Hepatocyte (in vitro differentiated cells): ENCODE data around the gene PALLD.

Experiments used
- CTCF ChIP-seq: fragments of 200-600 bp; sonication (generic); IDR thresholded peaks from 2 replicates; pipeline ENCODE4 v1.5.1; 2016; ENCODE audit warnings: antibody characterized with exemption, mild to moderate bottlenecking; ENCODE audit not compliant: poor library complexity
- EZH2 ChIP-seq: fragments of 200-600 bp; sonication (generic); IDR thresholded peaks from 2 replicates; pipeline ENCODE4 v1.6.1; 2016; ENCODE audit warnings: antibody characterized with exemption, mild to moderate bottlenecking, borderline replicate concordance
- EZH2phosphoT487 ChIP-seq: fragments of 200-600 bp; sonication (generic); IDR thresholded peaks from one replicate; pipeline ENCODE4 v1.6.1; 2018; ENCODE audit warnings: antibody characterized with exemption, mild to moderate bottlenecking, low read depth, moderate library complexity; ENCODE audit not compliant: unreplicated experiment, severe bottlenecking

- TF ChIP-seq CTCF (no peak), EZH2 (no peak), EZH2phosphoT487 (no peak)
These were observed 125.7 kb downstream of the PALLD start for GRCh38 chr4:168622600-168622999.
